ENCODE measurements around the gene SPEG. TPM values are rescaled to one million over a fixed set of nuclear protein-coding genes. Genes with fewer than 3 reads are reported as not detected.

SPEG gene
- polyA plus RNA-seq, 3 donors = not detected

DNA sequence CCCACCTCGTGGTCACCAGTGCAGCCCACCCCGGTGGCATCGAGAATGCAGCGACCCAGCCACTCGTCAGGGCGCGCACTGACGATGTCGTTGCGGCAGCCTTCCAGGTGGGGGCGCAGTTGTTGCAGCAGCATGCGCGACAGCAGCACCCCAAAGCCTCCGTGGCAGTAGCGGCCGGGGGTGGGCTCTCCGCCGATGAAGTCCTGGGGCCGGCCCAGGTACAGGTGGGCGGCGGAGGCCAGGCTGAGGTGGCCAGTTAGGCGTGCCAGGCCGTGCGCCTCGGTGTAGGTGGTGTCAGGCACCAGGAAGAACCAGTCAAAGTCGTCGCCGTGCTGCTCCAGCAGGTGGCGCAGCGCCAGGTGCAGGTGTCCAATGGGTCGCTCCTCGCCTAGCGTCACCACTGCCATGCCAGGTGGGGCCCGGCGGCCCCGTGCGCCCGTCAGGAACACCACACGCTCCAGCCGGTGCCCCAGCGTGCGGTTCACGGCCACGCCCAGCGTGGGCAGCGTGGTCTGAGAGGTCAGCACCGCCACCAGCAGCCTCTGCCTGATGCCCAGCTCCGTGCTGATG lies 107.1 kb downstream of the SPEG start:
- peaks cover 0 to 16% (median 2%) of the 10 kb centered on the region in 7 donors for H3K9me3 Mint-ChIP-seq
- WGBS (ENCODE audit: insufficient coverage) = under 1% methylated on average over 47 of the region's 48 CpGs
- peak overlapping the region; percentile 39 for H2AFZ ChIP-seq (ENCODE audit: insufficient read depth, low read depth, low read length, poor library complexity, severe bottlenecking)
- TF ChIP-seq, protein P1, sequence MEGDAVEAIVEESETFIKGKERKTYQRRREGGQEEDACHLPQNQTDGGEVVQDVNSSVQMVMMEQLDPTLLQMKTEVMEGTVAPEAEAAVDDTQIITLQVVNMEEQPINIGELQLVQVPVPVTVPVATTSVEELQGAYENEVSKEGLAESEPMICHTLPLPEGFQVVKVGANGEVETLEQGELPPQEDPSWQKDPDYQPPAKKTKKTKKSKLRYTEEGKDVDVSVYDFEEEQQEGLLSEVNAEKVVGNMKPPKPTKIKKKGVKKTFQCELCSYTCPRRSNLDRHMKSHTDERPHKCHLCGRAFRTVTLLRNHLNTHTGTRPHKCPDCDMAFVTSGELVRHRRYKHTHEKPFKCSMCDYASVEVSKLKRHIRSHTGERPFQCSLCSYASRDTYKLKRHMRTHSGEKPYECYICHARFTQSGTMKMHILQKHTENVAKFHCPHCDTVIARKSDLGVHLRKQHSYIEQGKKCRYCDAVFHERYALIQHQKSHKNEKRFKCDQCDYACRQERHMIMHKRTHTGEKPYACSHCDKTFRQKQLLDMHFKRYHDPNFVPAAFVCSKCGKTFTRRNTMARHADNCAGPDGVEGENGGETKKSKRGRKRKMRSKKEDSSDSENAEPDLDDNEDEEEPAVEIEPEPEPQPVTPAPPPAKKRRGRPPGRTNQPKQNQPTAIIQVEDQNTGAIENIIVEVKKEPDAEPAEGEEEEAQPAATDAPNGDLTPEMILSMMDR (IDR thresholded peaks at IDR 0.05) = peak; percentile 100
- DNase-seq = peak; percentile 49 to 69 (median 58)
- H3K4me3 ChIP-seq (replicated peaks in 1 of 3; ENCODE audit: low read depth in 2 of 3, low read length in 3 of 3) = peak overlapping the region in 2 of 3 experiments; percentile 22 to 66
- peaks cover 24 to 51% of the 10 kb centered on the region in 2 donors for H3K27me3 ChIP-seq (ENCODE audit: control insufficient read depth in 2 of 2, insufficient read depth in 2 of 2, low read length in 2 of 2)
- no peaks in the 10 kb centered on the region for H3K79me2 ChIP-seq (ENCODE audit: insufficient read depth, low read length)
- no peaks in the 10 kb centered on the region for H3K36me3 ChIP-seq (replicated peaks in 1 of 2; ENCODE audit: control insufficient read depth in 1 of 2, insufficient read depth in 2 of 2, low read length in 2 of 2)
- peak overlapping the region; percentile 51 to 63 for H3K4me3 Mint-ChIP-seq
- peaks cover 9% of the 10 kb centered on the region for H3K4me1 Mint-ChIP-seq
- H3K27ac Mint-ChIP-seq = no peak overlapping the region
- no peak overlapping the region for H3K27ac ChIP-seq (ENCODE audit: low read depth in 1 of 2, low read length in 2 of 2)
- peak overlapping the region; percentile 77 for H3K4me2 ChIP-seq (replicated peaks; ENCODE audit: extremely low read depth, low read length, poor library complexity, severe bottlenecking)
- peaks cover 0 to 6% of the 10 kb centered on the region in 2 donors for H3K36me3 Mint-ChIP-seq
- H3K9ac ChIP-seq (ENCODE audit: insufficient read depth, low read length, poor library complexity, severe bottlenecking) = no peak overlapping the region
- no peaks in the 10 kb centered on the region for H3K9me3 ChIP-seq (replicated peaks in 1 of 2; ENCODE audit: control insufficient read depth in 1 of 2, insufficient read depth in 1 of 2, low read length in 2 of 2)
- H3K27me3 Mint-ChIP-seq (ENCODE audit: low read depth in 3 of 3) = peaks cover 34 to 58% (median 37%) of the 10 kb centered on the region in 3 donors
- intact Hi-C loops (cut with micrococcal nuclease) = loop anchor here (2.0 to 5.0 kb wide), 4 partner anchors 39 to 154 kb away; partner anchors contain the start of gene DNPEP (in 1 of the 2)
- H3K4me1 ChIP-seq (ENCODE audit: control insufficient read depth in 1 of 2, insufficient read depth in 2 of 2, low read length in 2 of 2) = peaks cover 21 to 27% of the 10 kb centered on the region in 2 donors
- H4K20me1 ChIP-seq (ENCODE audit: insufficient read depth, low read length) = no peaks in the 10 kb centered on the region

DNA sequence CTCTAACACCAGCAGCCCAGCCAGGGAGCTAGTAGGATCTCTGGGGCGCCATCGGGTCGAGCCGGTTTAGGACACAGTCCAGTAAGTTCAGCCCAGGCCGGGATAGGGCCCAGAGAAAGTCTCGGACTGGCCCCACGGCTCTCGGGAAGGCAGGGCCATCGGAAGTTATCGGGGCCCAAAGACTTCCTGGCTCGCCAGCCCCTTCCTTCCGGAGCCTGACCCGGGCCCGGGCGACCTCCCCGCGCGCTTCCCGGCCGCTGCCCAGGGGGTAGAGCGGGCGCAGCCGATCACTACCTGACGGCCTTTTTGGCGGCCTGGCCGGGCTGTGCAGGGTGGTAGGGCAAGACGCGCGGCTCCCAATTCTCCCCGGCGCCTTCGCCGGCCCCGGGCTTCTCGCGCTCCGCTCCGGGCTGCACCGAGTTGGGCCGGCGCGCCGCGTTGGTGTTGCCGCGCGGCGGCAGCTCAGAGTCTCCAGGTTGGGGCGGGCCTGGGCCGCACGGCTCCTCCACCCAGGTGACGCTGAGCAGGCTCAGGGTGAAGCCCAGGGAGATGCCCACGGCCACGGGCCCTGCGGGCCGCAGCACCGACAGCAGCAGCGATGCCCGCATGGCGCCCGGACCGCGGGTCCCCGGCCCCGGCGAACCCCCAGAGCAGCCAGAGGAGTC lies 108.4 kb downstream of the SPEG start:
- intact Hi-C loops (cut with micrococcal nuclease) = loop anchor here (2.0 to 5.0 kb wide), 4 partner anchors 41 to 156 kb away; partner anchors contain the start of gene DNPEP (in 1 of the 2)
- TF ChIP-seq, protein P1 (IDR thresholded peaks at IDR 0.05) = no peak
- Histone ChIP-seq H3K36me3 (replicated peaks in 1 of 2; ENCODE audit: control insufficient read depth in 1 of 2, insufficient read depth in 2 of 2, low read length in 2 of 2) (no peaks in the 10 kb centered on the region), H3K4me2 (replicated peaks; ENCODE audit: extremely low read depth, low read length, poor library complexity, severe bottlenecking) (peak overlapping the region; percentile 90), H3K79me2 (ENCODE audit: insufficient read depth, low read length) (no peaks in the 10 kb centered on the region), H3K9ac (ENCODE audit: insufficient read depth, low read length, poor library complexity, severe bottlenecking) (peak overlapping the region; percentile 27), H3K27me3 (ENCODE audit: control insufficient read depth in 2 of 2, insufficient read depth in 2 of 2, low read length in 2 of 2) (peaks cover 24 to 51% of the 10 kb centered on the region in 2 donors), H4K20me1 (ENCODE audit: insufficient read depth, low read length) (no peaks in the 10 kb centered on the region), H3K4me1 (ENCODE audit: control insufficient read depth in 1 of 2, insufficient read depth in 2 of 2, low read length in 2 of 2) (peaks cover 21 to 27% of the 10 kb centered on the region in 2 donors), H3K27ac (ENCODE audit: low read depth in 1 of 2, low read length in 2 of 2) (no peak overlapping the region), H3K4me3 (replicated peaks in 1 of 3; ENCODE audit: low read depth in 2 of 3, low read length in 3 of 3) (peak overlapping the region in 2 of 3 experiments; percentile 32 to 76), H2AFZ (ENCODE audit: insufficient read depth, low read depth, low read length, poor library complexity, severe bottlenecking) (peak overlapping the region; percentile 76), H3K9me3 (replicated peaks in 1 of 2; ENCODE audit: control insufficient read depth in 1 of 2, insufficient read depth in 1 of 2, low read length in 2 of 2) (no peaks in the 10 kb centered on the region)
- Mint-ChIP-seq H3K9me3 (peaks cover 0 to 16% (median 2%) of the 10 kb centered on the region in 7 donors), H3K27me3 (ENCODE audit: low read depth in 3 of 3) (peaks cover 34 to 61% (median 39%) of the 10 kb centered on the region in 3 donors), H3K36me3 (peaks cover 0 to 6% of the 10 kb centered on the region in 2 donors), H3K27ac (peak overlapping the region in 3 of 7 donors; percentile 7 to 73 (median 52)), H3K4me3 (peak overlapping the region; percentile 59 to 77), H3K4me1 (peaks cover 9% of the 10 kb centered on the region)
- under 1% methylated on average over 66 of the region's 66 CpGs for WGBS (ENCODE audit: insufficient coverage)
- peak in 1 of 3 donors; percentile 17 for DNase-seq
